Kidney (tissue), 22 donors: ENCODE measurements around the gene CABCOCO1. TPM values are rescaled to one million over a fixed set of nuclear protein-coding genes. Genes with fewer than 3 reads are reported as not detected.

Experiments
- DNase-seq, 5 donors: peaks; one replicate each; pipeline ENCODE4 v3.0.0-alpha.2; 2013 to 2020
- FAIRE-seq: peaks from 2 replicates; lab custom pipeline; 2012; peaks lifted over from hg19 to GRCh38; lab: Jason Lieb, UNC
- H3K27ac ChIP-seq, 2 donors: one replicate each; pipeline ENCODE4 v1.7.0; 2013; ENCODE audit warnings: low read depth in 2 of 2, low read length in 2 of 2, inconsistent platforms in 1 of 2
- H3K27me3 ChIP-seq: one replicate; pipeline ENCODE4 v1.7.1; 2013; ENCODE audit warnings: low read length, inconsistent platforms; ENCODE audit not compliant: control insufficient read depth, insufficient read depth
- H3K36me3 ChIP-seq, 3 donors: one replicate each; pipeline versions ENCODE4 v1.7.0 to v1.7.1; 2013; ENCODE audit warnings: low read length in 3 of 3, control low read depth in 1 of 3, inconsistent platforms in 1 of 3; ENCODE audit not compliant: insufficient read depth in 3 of 3, control insufficient read depth in 2 of 3
- H3K4me1 ChIP-seq, 3 donors: one replicate each; pipeline versions ENCODE4 v1.7.0 to v1.7.1; 2013; ENCODE audit warnings: low read length in 3 of 3, inconsistent platforms in 1 of 3, low read depth in 1 of 3; ENCODE audit not compliant: control insufficient read depth in 2 of 3, insufficient read depth in 2 of 3
- H3K4me3 ChIP-seq, 3 donors: one replicate each; pipeline versions ENCODE4 v1.7.0 to v1.8.1; 2013; ENCODE audit warnings: low read length in 3 of 3, control low read depth in 1 of 3, inconsistent platforms in 1 of 3
- H3K9ac ChIP-seq, 3 donors: one replicate each; pipeline versions ENCODE4 v1.7.0 to v1.7.1; 2013; ENCODE audit warnings: low read length in 3 of 3, control low read depth in 1 of 3, inconsistent platforms in 1 of 3
- H3K9me3 ChIP-seq, 3 donors: one replicate each; pipeline versions ENCODE4 v1.7.0 to v1.7.1; 2013; ENCODE audit warnings: low read length in 3 of 3, control low read depth in 1 of 3, inconsistent platforms in 1 of 3; ENCODE audit not compliant: control insufficient read depth in 2 of 3, insufficient read depth in 1 of 3
- CTCF ChIP-seq: IDR thresholded peaks from 3 replicates; pipeline ENCODE4 v1.5.1; 2012; ENCODE audit warnings: mild to moderate bottlenecking, moderate library complexity, borderline replicate concordance; ENCODE audit not compliant: insufficient read depth; ENCODE audit errors: extremely low read depth
- intact Hi-C: fragments of 100-400 bp; cut with DNase I; formaldehyde crosslinking; loops from one replicate; pipeline ENCODE4 v1.11.1; 2022
- long read RNA-seq, 10 donors: library from polyadenylated mRNA in 1 of 10; unstranded in 1 of 10; transcript quantifications; one replicate each; pipeline ENCODE4 v2.0.0 and lab custom pipeline, GENCODE V29; 2021 to 2026
- polyA plus RNA-seq: library from polyadenylated mRNA; stranded (reverse); fragments of 350-450 nt; fragmentation: Illumina TruSeq; extraction: RNeasy Lipid Tissue Mini Kit (QIAGEN cat#74804); gene quantifications from one replicate; pipeline ENCODE4 v1.2.3, GENCODE V29; 2014; ENCODE audit warnings: low read depth, low replicate concordance; ENCODE audit not compliant: insufficient read depth
- total RNA-seq: library from RNA; stranded (reverse); fragmentation: NEBNext Ultra II Directional; extraction: Animal tissue kit (Norgen Biotek cat#: 25700); gene quantifications from one replicate; pipeline ENCODE4 v1.2.1, GENCODE V29; 2021
- donor health status: control.
- donor health status: control.
- donor health status: control.
- donor health status: control.
- donor health status: control.
- donor health status: DM: yes; HTN: yes; CAD: no.
- donor health status: Normal renal cell carcinoma (clear cell type).

Gene CABCOCO1
- total RNA-seq (2.3 TPM), polyA plus RNA-seq (1.5 TPM)
- long read RNA-seq, donor 1 = 0 reads
- long read RNA-seq, donor 2, partial matches to known transcripts = 0 of 1 reads
- long read RNA-seq, donor 2, other reads (novel, unspliced or antisense) = 0 of 1 reads
- long read RNA-seq, donor 3 = 0 reads
- long read RNA-seq, donor 4 = 0 reads
- long read RNA-seq, donor 5 = 0 reads
- long read RNA-seq, donor 6 = 0 reads
- long read RNA-seq, donor 7 = 0 reads
- long read RNA-seq, donor 8 = 0 reads
- long read RNA-seq, donor 9 = 0 reads
- long read RNA-seq, donor 10 = 0 reads

GRCh38 chr10:61662794-61663259, at the start of gene CABCOCO1:
Gene CABCOCO1 (plus strand): TSS chr10:61662929. CDS start chr10:61662973, 44 bp downstream.
- TF ChIP-seq CTCF = no peak
- H3K27ac ChIP-seq = peak within 1 kb of the TSS in 1 of 2 donors; percentile 10
- no peaks in the 10 kb centered on the region for H3K27me3 ChIP-seq
- FAIRE-seq = no peak
- intact Hi-C loops = no loop called here
- no peaks in the 10 kb centered on the region for H3K9me3 ChIP-seq
- peak; percentile 79 to 90 (median 84) for DNase-seq
- no peak within 1 kb of the TSS for H3K9ac ChIP-seq
- peaks cover 0 to 3% (median 0%) of the 10 kb centered on the region in 3 donors for H3K4me1 ChIP-seq
- H3K4me3 ChIP-seq = peak within 1 kb of the TSS; percentile 49 to 63 (median 52)
- H3K36me3 ChIP-seq = no peaks in the 10 kb centered on the region

GRCh38 chr10:61613665-61614064, 49.1 kb upstream of the CABCOCO1 start:
- Histone ChIP-seq H3K9me3 (no peaks in the 10 kb centered on the region), H3K4me3 (no peak overlapping the region), H3K27me3 (no peaks in the 10 kb centered on the region), H3K27ac (no peak overlapping the region), H3K4me1 (peaks cover 0 to 10% (median 0%) of the 10 kb centered on the region in 3 donors), H3K9ac (no peak overlapping the region), H3K36me3 (no peaks in the 10 kb centered on the region)
- intact Hi-C loops = no loop called here
- FAIRE-seq (no peak), DNase-seq (no peak)
- no peak for TF ChIP-seq CTCF

GRCh38 chr10:61616611-61617010, 46.1 kb upstream of the CABCOCO1 start:
- H3K27ac ChIP-seq = no peak overlapping the region
- H3K9me3 ChIP-seq = no peaks in the 10 kb centered on the region
- H3K4me3 ChIP-seq = no peak overlapping the region
- DNase-seq (no peak), FAIRE-seq (no peak)
- intact Hi-C loops = no loop called here
- H3K36me3 ChIP-seq = no peaks in the 10 kb centered on the region
- H3K9ac ChIP-seq = no peak overlapping the region
- peaks cover 0 to 10% (median 1%) of the 10 kb centered on the region in 3 donors for H3K4me1 ChIP-seq
- no peaks in the 10 kb centered on the region for H3K27me3 ChIP-seq
- TF ChIP-seq CTCF = no peak
